GM12864 (cell line): ENCODE measurements around the gene ETS1.

Experiments used
- DNase-seq: peaks from one replicate; pipeline ENCODE4 v3.0.0-alpha.2; 2011; ENCODE audit warnings: low read depth
- H3K4me3 ChIP-seq: 2 replicates; pipeline ENCODE4 v1.5.1; 2011; ENCODE audit warnings: mild to moderate bottlenecking, low read depth, low read length, control low read depth
- TF ChIP-seq, protein P1 (sequence below): IDR thresholded peaks from 2 replicates; pipeline ENCODE4 v1.5.1; 2011; ENCODE audit warnings: low read depth, mild to moderate bottlenecking, moderate library complexity, low read length, control low read depth, inconsistent platforms; ENCODE audit errors: missing control alignments

The ETS1 gene

DNA sequence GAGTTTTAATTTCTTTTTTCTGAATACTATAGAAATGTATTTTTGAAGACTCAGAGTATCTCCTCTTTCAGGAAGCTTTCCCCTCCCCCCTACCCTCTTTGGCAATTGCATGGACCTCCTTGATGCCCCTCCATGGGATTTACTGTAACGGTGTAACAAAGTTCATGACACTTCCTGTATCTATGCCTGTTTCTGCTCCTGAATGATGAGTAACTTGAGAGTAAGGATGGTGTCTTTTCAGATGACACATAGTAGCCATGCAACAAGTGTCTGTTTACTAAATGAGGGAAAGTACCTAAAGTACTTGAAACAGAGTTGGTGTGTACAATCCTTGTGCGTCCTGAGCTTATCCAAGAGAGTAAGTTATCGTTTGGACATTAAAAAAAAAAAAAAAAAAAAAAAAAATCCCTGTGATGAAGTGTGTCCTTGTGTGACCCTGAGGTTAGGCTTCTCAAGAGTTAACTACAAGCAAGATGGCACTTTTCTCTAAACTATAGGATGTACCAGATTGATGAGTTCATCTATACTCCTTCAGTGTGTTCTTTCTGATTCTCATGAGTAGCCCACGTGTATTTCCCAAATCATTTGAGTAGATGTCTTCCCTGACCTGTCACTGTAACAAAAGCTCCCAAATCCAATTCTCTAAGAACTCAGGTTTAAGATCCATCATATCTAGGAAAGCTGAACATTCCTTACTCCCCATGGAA, 7.4 kb downstream of the ETS1 start:
- no peak overlapping the region for H3K4me3 ChIP-seq
- DNase-seq: no peak
- TF ChIP-seq, protein P1, sequence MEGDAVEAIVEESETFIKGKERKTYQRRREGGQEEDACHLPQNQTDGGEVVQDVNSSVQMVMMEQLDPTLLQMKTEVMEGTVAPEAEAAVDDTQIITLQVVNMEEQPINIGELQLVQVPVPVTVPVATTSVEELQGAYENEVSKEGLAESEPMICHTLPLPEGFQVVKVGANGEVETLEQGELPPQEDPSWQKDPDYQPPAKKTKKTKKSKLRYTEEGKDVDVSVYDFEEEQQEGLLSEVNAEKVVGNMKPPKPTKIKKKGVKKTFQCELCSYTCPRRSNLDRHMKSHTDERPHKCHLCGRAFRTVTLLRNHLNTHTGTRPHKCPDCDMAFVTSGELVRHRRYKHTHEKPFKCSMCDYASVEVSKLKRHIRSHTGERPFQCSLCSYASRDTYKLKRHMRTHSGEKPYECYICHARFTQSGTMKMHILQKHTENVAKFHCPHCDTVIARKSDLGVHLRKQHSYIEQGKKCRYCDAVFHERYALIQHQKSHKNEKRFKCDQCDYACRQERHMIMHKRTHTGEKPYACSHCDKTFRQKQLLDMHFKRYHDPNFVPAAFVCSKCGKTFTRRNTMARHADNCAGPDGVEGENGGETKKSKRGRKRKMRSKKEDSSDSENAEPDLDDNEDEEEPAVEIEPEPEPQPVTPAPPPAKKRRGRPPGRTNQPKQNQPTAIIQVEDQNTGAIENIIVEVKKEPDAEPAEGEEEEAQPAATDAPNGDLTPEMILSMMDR: no peak

- TF ChIP-seq, protein P1: no peak
- no peak overlapping the region for H3K4me3 ChIP-seq
These were observed 10.8 kb downstream of the ETS1 start for GRCh38 chr11:128576555-128576954.

DNA sequence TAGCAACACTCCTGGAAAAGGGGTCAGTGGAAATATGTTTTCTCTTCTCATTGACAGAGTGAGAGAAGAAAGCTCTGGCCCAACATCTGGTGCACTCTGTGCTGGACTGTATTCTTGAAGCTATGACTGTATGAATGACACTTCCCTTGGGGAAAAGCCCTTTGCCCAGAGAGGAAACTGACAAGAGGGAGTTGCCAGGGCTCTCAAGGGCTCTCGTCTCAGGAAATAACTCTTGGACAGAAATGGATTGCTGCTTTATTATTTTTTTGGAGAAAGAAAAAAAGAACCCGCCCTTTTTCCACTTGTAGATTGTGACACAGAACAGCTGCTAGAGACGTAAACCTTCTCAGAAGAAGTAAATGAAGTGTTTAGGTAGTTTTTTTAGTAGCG, 11.4 kb downstream of the ETS1 start:
- no peak for DNase-seq
- no peak overlapping the region for H3K4me3 ChIP-seq
- TF ChIP-seq, protein P1: no peak

More at GRCh38 chr11:128576555-128576954, 10.8 kb downstream of the ETS1 start:
- DNase-seq: no peak

DNA sequence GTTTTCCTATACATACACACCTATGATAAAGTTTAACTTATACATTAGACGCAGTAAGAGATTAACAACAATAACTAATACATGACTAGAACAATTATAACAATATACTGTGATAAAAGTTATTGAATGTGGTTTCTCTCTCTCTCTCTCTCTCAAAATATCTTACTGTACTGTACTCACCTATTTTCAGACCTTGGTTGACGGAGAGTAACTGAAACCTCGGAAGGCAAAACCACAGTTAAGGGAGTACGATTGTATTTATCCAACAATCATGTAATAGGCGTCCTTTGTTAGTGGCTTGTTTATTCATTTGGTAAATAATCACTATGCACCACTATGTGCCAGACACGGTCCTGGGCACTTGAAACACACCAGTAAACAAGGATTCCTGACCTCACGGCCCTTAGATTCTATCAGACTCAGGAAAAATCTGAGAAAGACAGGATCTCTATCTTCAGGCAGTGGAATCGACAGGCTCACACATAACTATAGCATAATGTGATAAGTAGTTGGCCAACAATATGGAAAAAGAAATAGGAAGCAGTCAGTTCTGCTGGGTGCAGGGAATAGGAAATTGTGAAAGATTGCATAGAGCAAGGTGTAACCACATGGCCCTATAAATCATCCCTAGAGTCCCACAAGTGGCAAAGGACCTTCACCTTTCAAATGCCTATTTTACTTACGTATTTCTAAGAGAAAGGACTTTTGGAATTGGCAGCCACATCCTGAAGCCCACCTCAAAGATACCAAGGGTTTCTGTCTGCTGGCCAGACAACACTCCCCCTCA, 12.0 kb downstream of the ETS1 start:
- H3K4me3 ChIP-seq: no peak overlapping the region
- no peak for DNase-seq

GRCh38 chr11:128574576-128575011, 12.8 kb downstream of the ETS1 start:
- no peak for DNase-seq
- no peak overlapping the region for H3K4me3 ChIP-seq
- TF ChIP-seq, protein P1: no peak

More for the DNA sequence above, 12.0 kb downstream of the ETS1 start:
- TF ChIP-seq, protein P1: no peak

GRCh38 chr11:128573638-128574037, 13.7 kb downstream of the ETS1 start:
- no peak for DNase-seq
- TF ChIP-seq, protein P1: no peak
- H3K4me3 ChIP-seq: no peak overlapping the region
